Kidney (tissue), 14 donors: ENCODE data around the gene FRMD1. TPM values are rescaled to one million over a fixed set of nuclear protein-coding genes. Genes with fewer than 3 reads are reported as not detected.

Source experiments
- DNase-seq, 5 donors: peaks; one replicate each; pipeline ENCODE4 v3.0.0-alpha.2; 2013 to 2020
- FAIRE-seq: peaks from 2 replicates; lab custom pipeline; 2012; peaks lifted over from hg19 to GRCh38; lab: Jason Lieb, UNC
- H3K27ac ChIP-seq, 2 donors: one replicate each; pipeline ENCODE4 v1.7.0; 2013; ENCODE audit warnings: low read depth in 2 of 2, low read length in 2 of 2, inconsistent platforms in 1 of 2
- H3K27me3 ChIP-seq: one replicate; pipeline ENCODE4 v1.7.1; 2013; ENCODE audit warnings: low read length, inconsistent platforms; ENCODE audit not compliant: control insufficient read depth, insufficient read depth
- H3K36me3 ChIP-seq, 3 donors: one replicate each; pipeline versions ENCODE4 v1.7.0 to v1.7.1; 2013; ENCODE audit warnings: low read length in 3 of 3, control low read depth in 1 of 3, inconsistent platforms in 1 of 3; ENCODE audit not compliant: insufficient read depth in 3 of 3, control insufficient read depth in 2 of 3
- H3K4me1 ChIP-seq, 3 donors: one replicate each; pipeline versions ENCODE4 v1.7.0 to v1.7.1; 2013; ENCODE audit warnings: low read length in 3 of 3, inconsistent platforms in 1 of 3, low read depth in 1 of 3; ENCODE audit not compliant: control insufficient read depth in 2 of 3, insufficient read depth in 2 of 3
- H3K4me3 ChIP-seq, 3 donors: one replicate each; pipeline versions ENCODE4 v1.7.0 to v1.8.1; 2013; ENCODE audit warnings: low read length in 3 of 3, control low read depth in 1 of 3, inconsistent platforms in 1 of 3
- H3K9ac ChIP-seq, 3 donors: one replicate each; pipeline versions ENCODE4 v1.7.0 to v1.7.1; 2013; ENCODE audit warnings: low read length in 3 of 3, control low read depth in 1 of 3, inconsistent platforms in 1 of 3
- H3K9me3 ChIP-seq, 3 donors: one replicate each; pipeline versions ENCODE4 v1.7.0 to v1.7.1; 2013; ENCODE audit warnings: low read length in 3 of 3, control low read depth in 1 of 3, inconsistent platforms in 1 of 3; ENCODE audit not compliant: control insufficient read depth in 2 of 3, insufficient read depth in 1 of 3
- intact Hi-C: fragments of 100-400 bp; cut with DNase I; formaldehyde crosslinking; loops from one replicate; pipeline ENCODE4 v1.11.1; 2022
- polyA plus RNA-seq: library from polyadenylated mRNA; stranded (reverse); fragments of 350-450 nt; fragmentation: Illumina TruSeq; extraction: RNeasy Lipid Tissue Mini Kit (QIAGEN cat#74804); gene quantifications from one replicate; pipeline ENCODE4 v1.2.3, GENCODE V29; 2014; ENCODE audit warnings: low read depth, low replicate concordance; ENCODE audit not compliant: insufficient read depth
- total RNA-seq: library from RNA; stranded (reverse); fragmentation: NEBNext Ultra II Directional; extraction: Animal tissue kit (Norgen Biotek cat#: 25700); gene quantifications from one replicate; pipeline ENCODE4 v1.2.1, GENCODE V29; 2021
- TF ChIP-seq, protein P1 (sequence below): IDR thresholded peaks from 3 replicates; pipeline ENCODE4 v1.5.1; 2012; ENCODE audit warnings: mild to moderate bottlenecking, moderate library complexity, borderline replicate concordance; ENCODE audit not compliant: insufficient read depth; ENCODE audit errors: extremely low read depth
- donor health status: control.
- donor health status: control.
- donor health status: control.
- donor health status: control.
- donor health status: control.
- donor health status: DM: yes; HTN: yes; CAD: no.
- donor health status: Normal renal cell carcinoma (clear cell type).

FRMD1 gene
- total and polyA plus RNA-seq, 2 donors from 2014 or later, result 1.1 to 7.5 TPM

GRCh38 chr6:168032005-168032760 lies 46.8 kb downstream of the FRMD1 start:
- FAIRE-seq, result no peak
- Histone ChIP-seq H3K9ac (no peak overlapping the region), H3K9me3 (no peaks in the 10 kb centered on the region), H3K27me3 (no peaks in the 10 kb centered on the region), H3K4me3 (no peak overlapping the region), H3K4me1 (peaks cover 0 to 14% (median 8%) of the 10 kb centered on the region in 3 donors), H3K36me3 (no peaks in the 10 kb centered on the region), H3K27ac (peak overlapping the region in 1 of 2 donors; percentile 53)
- TF ChIP-seq, protein P1, sequence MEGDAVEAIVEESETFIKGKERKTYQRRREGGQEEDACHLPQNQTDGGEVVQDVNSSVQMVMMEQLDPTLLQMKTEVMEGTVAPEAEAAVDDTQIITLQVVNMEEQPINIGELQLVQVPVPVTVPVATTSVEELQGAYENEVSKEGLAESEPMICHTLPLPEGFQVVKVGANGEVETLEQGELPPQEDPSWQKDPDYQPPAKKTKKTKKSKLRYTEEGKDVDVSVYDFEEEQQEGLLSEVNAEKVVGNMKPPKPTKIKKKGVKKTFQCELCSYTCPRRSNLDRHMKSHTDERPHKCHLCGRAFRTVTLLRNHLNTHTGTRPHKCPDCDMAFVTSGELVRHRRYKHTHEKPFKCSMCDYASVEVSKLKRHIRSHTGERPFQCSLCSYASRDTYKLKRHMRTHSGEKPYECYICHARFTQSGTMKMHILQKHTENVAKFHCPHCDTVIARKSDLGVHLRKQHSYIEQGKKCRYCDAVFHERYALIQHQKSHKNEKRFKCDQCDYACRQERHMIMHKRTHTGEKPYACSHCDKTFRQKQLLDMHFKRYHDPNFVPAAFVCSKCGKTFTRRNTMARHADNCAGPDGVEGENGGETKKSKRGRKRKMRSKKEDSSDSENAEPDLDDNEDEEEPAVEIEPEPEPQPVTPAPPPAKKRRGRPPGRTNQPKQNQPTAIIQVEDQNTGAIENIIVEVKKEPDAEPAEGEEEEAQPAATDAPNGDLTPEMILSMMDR, result no peak
- peak in 1 of 5 donors; percentile 18 for DNase-seq
- intact Hi-C loops, result no loop called here

DNA sequence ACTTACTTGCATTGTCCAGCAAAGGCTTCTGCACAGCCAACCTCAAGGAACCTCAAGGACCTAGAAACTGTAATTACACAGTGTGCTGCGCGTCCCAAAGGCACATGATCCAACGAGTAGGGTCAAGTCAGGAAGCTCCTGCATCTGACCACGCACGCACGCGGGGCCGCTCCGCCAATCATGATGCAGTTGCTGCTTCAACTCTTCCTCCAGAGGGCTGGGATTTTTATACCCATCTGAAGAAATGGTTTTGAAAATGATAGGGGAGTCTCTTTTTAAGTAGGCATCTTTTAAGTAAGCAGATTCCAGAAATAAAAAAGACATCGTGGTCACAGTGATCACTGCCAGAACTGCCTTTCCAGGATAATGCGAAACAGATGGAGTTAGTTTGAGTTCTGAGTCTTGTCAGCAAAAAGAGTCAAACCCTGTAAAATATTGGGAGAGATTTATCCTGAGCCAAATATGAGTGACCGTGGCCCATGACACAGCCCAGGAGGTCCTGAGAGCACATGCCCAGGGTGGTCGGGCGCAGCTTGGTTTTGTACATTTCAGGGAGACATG lies 47.5 kb downstream of the FRMD1 start:
- FAIRE-seq (no peak), DNase-seq (peak in 1 of 5 donors; percentile 23)
- H3K4me1 ChIP-seq, result peaks cover 0 to 14% (median 8%) of the 10 kb centered on the region in 3 donors
- peak overlapping the region in 1 of 2 donors; percentile 53 for H3K27ac ChIP-seq
- no peaks in the 10 kb centered on the region for H3K9me3 ChIP-seq
- no peak overlapping the region for H3K4me3 ChIP-seq
- TF ChIP-seq, protein P1, result no peak
- intact Hi-C loops, result no loop called here
- no peaks in the 10 kb centered on the region for H3K36me3 ChIP-seq
- no peaks in the 10 kb centered on the region for H3K27me3 ChIP-seq
- no peak overlapping the region for H3K9ac ChIP-seq

DNA sequence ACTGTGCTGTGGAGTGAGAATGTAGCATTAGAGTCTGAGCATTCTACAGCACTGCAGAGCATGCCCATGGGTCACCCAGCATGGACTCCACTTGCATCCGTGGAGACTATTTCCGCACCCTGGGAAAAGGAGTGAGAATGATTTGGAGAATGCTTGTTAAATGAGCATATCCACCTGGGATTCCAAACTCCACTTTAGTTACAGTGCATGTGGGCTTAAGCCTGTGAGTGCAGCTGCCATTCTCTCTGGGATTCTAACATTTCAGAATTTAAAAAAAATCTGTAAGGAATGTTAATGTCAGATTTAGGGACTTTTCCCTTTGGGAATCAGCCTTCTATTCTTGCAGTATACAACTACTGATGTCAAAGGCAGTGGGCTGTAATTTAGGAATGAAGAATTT lies 48.1 kb downstream of the FRMD1 start:
- FAIRE-seq (no peak), DNase-seq (no peak)
- Histone ChIP-seq H3K36me3 (no peaks in the 10 kb centered on the region), H3K9me3 (no peaks in the 10 kb centered on the region), H3K4me1 (peaks cover 0 to 13% (median 8%) of the 10 kb centered on the region in 3 donors), H3K9ac (no peak overlapping the region), H3K27ac (no peak overlapping the region), H3K27me3 (no peaks in the 10 kb centered on the region), H3K4me3 (no peak overlapping the region)
- intact Hi-C loops, result no loop called here
- TF ChIP-seq, protein P1, result no peak
